ENCODE results near the gene TESMIN. TPM values are rescaled to one million over a fixed set of nuclear protein-coding genes. Genes with fewer than 3 reads are reported as not detected.

TESMIN gene
- total RNA-seq, 1 donor from 2014 or later: 8.1 TPM

DNA sequence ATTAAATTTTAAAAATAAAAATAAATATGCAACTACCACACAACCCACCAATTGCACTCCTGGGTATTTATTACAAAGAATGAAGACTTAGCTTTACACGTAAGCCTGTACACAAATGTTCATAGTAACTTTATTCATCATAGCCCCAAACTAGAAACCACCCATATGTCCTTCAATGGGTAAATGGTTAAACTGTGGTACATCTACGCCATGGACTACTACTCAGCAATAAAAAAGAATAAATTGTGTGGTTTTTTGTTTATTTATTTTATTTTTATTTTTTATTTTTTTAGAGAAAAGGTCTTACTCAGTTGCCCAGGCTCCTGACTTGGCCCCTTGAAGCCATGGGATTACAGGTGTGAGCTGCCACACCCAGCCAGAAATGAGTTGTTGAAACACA is 52.3 kb downstream of the TESMIN start:
- no peak overlapping the region for H3K27ac ChIP-seq
- H3K4me1 ChIP-seq: no peaks in the 10 kb centered on the region
- no peak overlapping the region for H3K4me3 ChIP-seq
- TF ChIP-seq EZH2phosphoT487 (IDR thresholded peaks at IDR 0.05) (no peak), EZH2 (IDR thresholded peaks at IDR 0.05) (no peak)
- TF ChIP-seq, protein P1, sequence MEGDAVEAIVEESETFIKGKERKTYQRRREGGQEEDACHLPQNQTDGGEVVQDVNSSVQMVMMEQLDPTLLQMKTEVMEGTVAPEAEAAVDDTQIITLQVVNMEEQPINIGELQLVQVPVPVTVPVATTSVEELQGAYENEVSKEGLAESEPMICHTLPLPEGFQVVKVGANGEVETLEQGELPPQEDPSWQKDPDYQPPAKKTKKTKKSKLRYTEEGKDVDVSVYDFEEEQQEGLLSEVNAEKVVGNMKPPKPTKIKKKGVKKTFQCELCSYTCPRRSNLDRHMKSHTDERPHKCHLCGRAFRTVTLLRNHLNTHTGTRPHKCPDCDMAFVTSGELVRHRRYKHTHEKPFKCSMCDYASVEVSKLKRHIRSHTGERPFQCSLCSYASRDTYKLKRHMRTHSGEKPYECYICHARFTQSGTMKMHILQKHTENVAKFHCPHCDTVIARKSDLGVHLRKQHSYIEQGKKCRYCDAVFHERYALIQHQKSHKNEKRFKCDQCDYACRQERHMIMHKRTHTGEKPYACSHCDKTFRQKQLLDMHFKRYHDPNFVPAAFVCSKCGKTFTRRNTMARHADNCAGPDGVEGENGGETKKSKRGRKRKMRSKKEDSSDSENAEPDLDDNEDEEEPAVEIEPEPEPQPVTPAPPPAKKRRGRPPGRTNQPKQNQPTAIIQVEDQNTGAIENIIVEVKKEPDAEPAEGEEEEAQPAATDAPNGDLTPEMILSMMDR (IDR thresholded peaks at IDR 0.05): no peak
- H3K9me3 ChIP-seq (ENCODE audit: low read depth): no peaks in the 10 kb centered on the region
- H3K9ac ChIP-seq: no peak overlapping the region
- Mint-ChIP-seq H3K9me3 (peaks cover 22% of the 10 kb centered on the region), H3K27ac (no peak overlapping the region), H3K36me3 (no peaks in the 10 kb centered on the region), H3K4me1 (no peaks in the 10 kb centered on the region), H3K27me3 (ENCODE audit: insufficient read depth, low read depth) (peaks cover 3% of the 10 kb centered on the region), H3K4me3 (no peak overlapping the region)
- DNase-seq (ENCODE audit: low spot score): no peak
- H3K79me2 ChIP-seq (ENCODE audit: low read depth): no peaks in the 10 kb centered on the region
- no peaks in the 10 kb centered on the region for H4K20me1 ChIP-seq (ENCODE audit: low read depth)
- no peak overlapping the region for H3K4me2 ChIP-seq
- no peak overlapping the region for H2AFZ ChIP-seq (replicated peaks)
- peaks cover 3% of the 10 kb centered on the region for H3F3A ChIP-seq (ENCODE audit: low read depth)
- H3K36me3 ChIP-seq: no peaks in the 10 kb centered on the region
- no peaks in the 10 kb centered on the region for H3K27me3 ChIP-seq

DNA sequence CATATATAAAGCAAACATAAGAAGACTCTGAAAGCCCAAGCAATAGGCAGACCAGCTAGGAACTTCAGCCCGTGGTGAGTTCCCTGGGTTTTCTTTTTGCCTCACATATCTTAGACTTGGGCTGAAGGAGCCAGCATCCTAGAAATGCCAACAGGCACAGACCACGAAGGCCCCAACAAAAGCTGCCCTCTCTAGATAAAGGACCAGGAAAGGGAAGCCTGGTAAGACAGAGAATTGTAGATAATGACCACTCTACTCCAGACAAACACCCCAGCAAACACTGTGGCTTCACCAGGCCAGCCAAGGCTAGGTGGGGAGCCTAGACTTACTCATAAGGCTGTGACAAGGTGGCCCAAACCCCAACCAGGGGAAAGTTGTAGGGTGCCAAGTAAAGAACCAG is 55.8 kb downstream of the TESMIN start:
- Mint-ChIP-seq H3K27ac (no peak overlapping the region), H3K27me3 (ENCODE audit: insufficient read depth, low read depth) (peaks cover 10% of the 10 kb centered on the region), H3K4me3 (no peak overlapping the region), H3K9me3 (peaks cover 22% of the 10 kb centered on the region), H3K4me1 (no peaks in the 10 kb centered on the region), H3K36me3 (no peaks in the 10 kb centered on the region)
- Histone ChIP-seq H2AFZ (replicated peaks) (no peak overlapping the region), H4K20me1 (ENCODE audit: low read depth) (no peaks in the 10 kb centered on the region), H3K4me1 (peaks cover under 1% of the 10 kb centered on the region), H3K79me2 (ENCODE audit: low read depth) (no peaks in the 10 kb centered on the region), H3K27me3 (no peaks in the 10 kb centered on the region), H3K9me3 (ENCODE audit: low read depth) (no peaks in the 10 kb centered on the region), H3K27ac (no peak overlapping the region), H3F3A (ENCODE audit: low read depth) (no peaks in the 10 kb centered on the region), H3K4me3 (no peak overlapping the region), H3K9ac (no peak overlapping the region), H3K4me2 (no peak overlapping the region), H3K36me3 (no peaks in the 10 kb centered on the region)
- TF ChIP-seq EZH2phosphoT487 (IDR thresholded peaks at IDR 0.05): no peak
- TF ChIP-seq EZH2 (IDR thresholded peaks at IDR 0.05): no peak
- TF ChIP-seq, protein P1 (IDR thresholded peaks at IDR 0.05): no peak
- DNase-seq (ENCODE audit: low spot score): no peak

DNA sequence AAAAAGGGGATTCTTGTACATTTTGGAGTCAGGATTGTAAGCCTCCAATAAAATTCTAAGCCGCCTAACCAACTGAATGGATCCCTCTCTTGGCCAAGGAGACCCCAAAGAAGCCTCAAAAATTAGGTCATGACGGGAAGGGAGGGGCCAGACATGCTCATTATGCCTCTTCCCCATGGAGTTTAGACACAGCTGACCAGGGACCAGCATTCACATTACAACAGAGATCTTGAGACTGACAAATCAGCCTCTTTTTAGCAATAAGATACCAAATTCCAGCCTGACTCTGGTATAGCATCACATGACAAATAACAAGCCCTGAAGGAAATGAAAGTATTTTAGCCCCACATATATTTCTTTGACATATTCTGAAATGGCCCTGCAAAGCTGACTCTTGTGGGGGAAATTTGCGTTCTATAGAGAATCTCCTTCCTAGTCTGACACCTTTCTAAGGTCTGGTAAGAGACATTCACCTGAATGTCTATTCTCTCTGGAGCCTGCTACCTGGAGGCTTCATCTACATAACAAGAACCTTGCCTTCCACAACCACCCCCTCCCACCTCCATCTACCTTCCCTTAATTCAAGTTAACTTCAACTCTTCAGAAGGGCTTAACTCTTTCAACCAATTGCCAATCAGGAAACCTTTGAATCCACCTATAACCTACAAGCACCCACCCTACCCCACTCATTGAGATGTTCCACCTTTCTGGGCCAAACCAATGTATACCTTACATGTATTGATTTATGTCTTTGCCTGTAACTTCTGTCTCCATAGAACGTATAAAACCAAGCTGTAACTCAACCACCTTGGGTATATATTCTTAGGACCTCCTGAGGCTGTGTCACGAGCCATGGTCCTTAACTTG is 56.7 kb downstream of the TESMIN start:
- Histone ChIP-seq H3K9me3 (ENCODE audit: low read depth) (no peaks in the 10 kb centered on the region), H4K20me1 (ENCODE audit: low read depth) (no peaks in the 10 kb centered on the region), H3K9ac (no peak overlapping the region), H3K4me2 (no peak overlapping the region), H3F3A (ENCODE audit: low read depth) (no peaks in the 10 kb centered on the region), H3K4me1 (peaks cover 6% of the 10 kb centered on the region), H3K27ac (no peak overlapping the region), H2AFZ (replicated peaks) (no peak overlapping the region), H3K27me3 (peaks cover 5% of the 10 kb centered on the region), H3K4me3 (no peak overlapping the region), H3K36me3 (no peaks in the 10 kb centered on the region), H3K79me2 (ENCODE audit: low read depth) (no peaks in the 10 kb centered on the region)
- Mint-ChIP-seq H3K4me3 (no peak overlapping the region), H3K27ac (no peak overlapping the region), H3K4me1 (no peaks in the 10 kb centered on the region), H3K36me3 (no peaks in the 10 kb centered on the region), H3K9me3 (peaks cover 18% of the 10 kb centered on the region), H3K27me3 (ENCODE audit: insufficient read depth, low read depth) (peaks cover 14% of the 10 kb centered on the region)
- no peak for TF ChIP-seq EZH2 (IDR thresholded peaks at IDR 0.05)
- TF ChIP-seq EZH2phosphoT487 (IDR thresholded peaks at IDR 0.05): no peak
- TF ChIP-seq, protein P1 (IDR thresholded peaks at IDR 0.05): no peak
- no peak for DNase-seq (ENCODE audit: low spot score)
